Smooth muscle cell of the brain vasculature (primary cell): ENCODE measurements around the gene HDHD5.
"Not testable (repeated sequence)": the region's sequence is repeated elsewhere in the genome, so short reads cannot be mapped to it uniquely, and the experiment has no call there.

Experiments used
- DNase-seq: peaks from one replicate; pipeline ENCODE4 v3.0.0-alpha.2; 2012; ENCODE audit warnings: low read depth, low spot score

Gene HDHD5

DNA sequence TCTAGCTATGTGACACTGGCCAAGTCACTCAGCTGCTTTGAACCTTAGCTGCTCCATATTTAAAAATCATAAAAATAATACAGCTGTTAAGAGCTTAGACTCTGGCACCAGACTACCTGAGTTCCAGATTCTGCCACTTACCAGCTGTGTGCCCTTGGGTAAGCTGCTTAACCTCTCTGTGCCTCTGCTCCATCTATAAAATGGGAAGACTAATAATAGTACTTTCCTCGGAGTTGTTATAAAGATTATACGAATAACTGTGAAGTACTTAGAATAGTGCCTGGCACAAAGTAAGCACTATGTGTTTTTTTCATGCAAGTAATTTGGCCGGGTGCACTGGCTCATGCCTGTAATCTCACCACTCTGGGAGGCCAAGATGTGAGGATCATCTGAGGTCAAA, 1.4 kb downstream of the HDHD5 start:
- no peak for DNase-seq

DNA sequence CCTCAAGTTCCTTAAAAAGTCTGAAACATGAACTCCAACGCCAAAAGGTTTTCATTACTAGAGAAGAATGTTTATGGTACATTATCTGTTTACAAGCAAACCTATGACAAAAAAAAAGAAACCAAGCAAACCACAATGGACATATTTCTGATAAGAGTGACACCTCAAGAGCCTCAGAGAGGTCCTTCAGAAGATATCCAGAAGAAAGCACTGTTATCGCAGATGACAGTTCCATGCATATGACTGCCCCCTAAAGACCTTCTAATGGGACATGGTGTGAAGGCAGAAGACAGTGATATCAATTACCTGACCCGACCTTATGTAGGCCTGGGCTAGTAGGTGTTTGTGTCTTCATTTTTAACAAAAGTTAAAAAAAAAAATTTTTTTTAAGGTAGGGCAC, 3.1 kb downstream of the HDHD5 start:
- no peak for DNase-seq

DNA sequence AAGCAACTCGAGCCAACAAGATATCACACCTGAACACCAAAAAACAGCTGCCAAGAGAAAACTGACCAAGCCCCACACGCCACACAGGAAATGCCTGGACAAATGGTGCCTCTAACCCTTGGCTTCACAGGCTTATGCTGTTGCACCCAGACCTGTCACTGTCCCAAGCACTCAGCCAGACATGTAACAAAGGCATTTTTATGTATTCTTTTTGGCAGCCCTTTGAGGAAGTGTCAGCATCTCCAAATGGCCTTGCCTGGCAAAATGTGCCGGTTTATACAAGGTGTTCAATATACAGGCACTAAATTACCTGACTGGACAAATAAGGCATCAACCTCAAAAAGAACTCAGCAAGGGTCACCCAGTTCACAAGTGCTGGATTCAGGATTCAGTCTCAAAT, 6.1 kb downstream of the HDHD5 start:
- DNase-seq = no peak

- no peak for DNase-seq
Observed at GRCh38 chr22:17152340-17152739, 6.7 kb downstream of the HDHD5 start.

DNA sequence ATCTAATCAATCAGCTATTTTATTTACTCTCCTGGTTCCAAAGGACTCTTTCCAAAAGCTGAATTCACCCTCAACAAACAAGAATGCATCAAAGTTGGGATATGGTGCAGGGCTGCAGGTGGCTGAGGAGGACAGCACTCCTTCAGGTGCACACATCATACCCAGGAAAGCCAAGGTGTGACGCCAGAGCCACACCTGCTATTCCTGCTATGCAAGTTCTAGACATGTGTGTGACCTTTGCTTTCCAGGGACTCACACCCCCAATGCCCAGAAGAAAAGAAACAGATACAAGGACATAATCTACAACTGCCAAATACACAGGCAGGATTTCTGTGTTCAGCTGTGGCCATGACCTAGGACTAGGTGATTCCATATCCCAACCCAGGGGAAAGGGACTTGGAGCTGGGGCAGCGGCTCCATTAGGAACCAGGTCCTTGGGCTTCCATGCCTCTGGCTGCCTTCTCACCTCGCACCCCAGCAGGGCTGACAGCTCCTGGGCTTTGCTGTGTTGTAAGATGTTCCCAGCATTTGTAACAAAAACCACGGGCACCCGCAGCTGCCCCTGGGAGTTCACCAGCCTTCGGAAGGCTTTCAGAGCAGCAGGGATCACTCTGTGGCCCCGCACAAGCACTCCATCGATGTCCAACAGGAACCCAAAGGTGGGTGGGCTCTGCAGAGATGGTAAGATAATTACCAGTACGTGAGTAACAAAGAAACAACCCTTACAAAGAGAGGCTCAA, 9.8 kb downstream of the HDHD5 start:
- no peak for DNase-seq

- DNase-seq = not testable (repeated sequence)
Observed at GRCh38 chr22:17147458-17147857, 11.6 kb downstream of the HDHD5 start.

- DNase-seq = no peak
Observed at GRCh38 chr22:17145021-17145680, 13.9 kb downstream of the HDHD5 start.

- DNase-seq = no peak
Observed at GRCh38 chr22:17143826-17144225, 15.3 kb downstream of the HDHD5 start.

DNA sequence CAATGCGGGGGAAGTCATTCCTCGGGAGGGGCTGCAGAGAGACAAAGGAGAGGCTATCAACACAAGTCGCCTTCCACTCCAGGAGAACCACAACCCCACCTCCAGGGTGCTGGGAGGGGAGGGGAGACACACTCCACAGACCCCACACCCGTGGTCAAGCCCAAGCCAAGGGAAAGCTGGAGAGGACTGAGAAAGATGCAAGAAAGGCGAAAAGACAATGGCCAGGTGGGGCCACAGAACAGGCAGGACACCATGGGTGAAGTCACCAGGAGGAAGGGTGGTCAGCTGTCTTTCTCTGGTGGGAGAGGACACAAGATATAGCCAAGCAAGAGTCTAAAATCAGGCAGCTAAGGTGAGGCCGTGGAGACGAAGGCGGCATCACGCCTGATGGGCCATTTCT, 16.0 kb downstream of the HDHD5 start:
- DNase-seq = no peak

- no peak for DNase-seq
Observed at GRCh38 chr22:17140826-17141766, 18.0 kb downstream of the HDHD5 start.

- no peak for DNase-seq
Observed at GRCh38 chr22:17140022-17140421, 19.1 kb downstream of the HDHD5 start.

DNA sequence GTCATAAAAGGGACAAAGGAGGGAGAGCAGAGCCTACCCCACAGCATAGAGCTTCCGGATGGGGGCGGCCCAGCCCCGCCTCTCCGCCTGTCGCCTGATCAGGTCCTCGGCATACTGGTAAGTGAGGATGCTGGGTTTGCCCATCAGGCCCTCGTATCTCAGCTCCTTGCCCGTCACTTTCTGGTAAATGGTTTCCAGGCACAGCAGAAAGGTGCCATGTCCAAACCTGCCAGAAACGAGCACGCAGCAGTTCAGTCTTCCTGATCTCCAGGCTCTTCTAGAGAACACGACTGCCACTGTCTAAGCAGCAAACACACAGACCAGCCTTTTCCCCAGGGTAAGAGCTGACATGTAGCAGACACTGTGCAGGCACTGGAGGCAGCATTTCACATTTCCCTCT, 20.6 kb downstream of the HDHD5 start:
- DNase-seq = no peak

DNA sequence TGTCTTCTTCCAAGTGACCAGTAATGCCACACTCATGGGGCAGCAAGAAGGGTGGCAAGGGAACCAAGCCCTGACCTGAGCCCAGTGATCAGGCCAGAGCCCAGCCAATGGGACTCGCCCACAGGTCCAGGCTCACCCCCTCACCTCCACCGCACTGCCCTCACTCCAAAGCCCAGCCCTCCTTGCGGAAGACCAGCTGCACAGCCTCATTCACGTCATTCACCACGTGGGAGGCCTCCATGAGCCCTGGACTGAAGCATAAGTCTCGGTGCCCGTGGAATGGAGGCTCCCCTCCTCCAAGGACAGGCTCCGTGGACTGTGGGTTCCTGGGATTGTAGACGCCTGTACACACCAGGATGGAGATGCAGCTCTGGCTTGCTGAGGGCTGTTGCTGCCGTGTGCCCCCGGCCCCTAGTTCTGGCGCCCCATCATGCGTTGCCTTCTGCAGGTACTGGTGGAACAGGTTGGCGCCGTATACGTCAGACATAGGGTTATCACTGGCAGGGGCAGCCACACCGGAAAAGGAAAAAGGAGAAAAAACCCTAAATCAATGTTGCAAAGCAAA, 21.1 kb downstream of the HDHD5 start:
- no peak for DNase-seq

DNA sequence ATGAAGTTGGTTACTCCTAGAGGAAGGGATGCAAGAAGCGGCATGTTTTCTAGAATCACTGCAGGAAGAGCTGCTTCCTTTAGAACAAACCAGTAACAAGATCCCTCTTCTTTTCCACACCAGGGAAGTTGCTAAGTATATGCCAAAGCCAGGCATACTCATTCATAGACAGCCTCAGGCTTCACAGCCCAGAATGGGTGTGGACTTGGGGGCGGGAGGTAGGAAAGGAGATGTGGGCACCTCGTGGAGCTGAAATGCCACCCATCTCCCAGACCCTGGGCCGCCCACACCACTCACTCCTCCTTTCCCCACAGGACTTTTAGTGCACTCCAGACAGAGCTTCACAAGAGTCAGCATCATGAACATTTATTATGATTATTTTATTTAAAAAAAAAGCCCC, 21.9 kb downstream of the HDHD5 start:
- no peak for DNase-seq

- no peak for DNase-seq
Observed at GRCh38 chr22:17135153-17135760, 23.8 kb downstream of the HDHD5 start.

- DNase-seq = no peak
Observed at GRCh38 chr22:17133137-17133536, 25.9 kb downstream of the HDHD5 start.

GRCh38 chr22:17132112-17132511, 27.0 kb downstream of the HDHD5 start:
- DNase-seq = no peak

GRCh38 chr22:17131686-17132085, 27.4 kb downstream of the HDHD5 start:
- no peak for DNase-seq

GRCh38 chr22:17130199-17130598, 28.9 kb downstream of the HDHD5 start:
- DNase-seq = no peak

DNA sequence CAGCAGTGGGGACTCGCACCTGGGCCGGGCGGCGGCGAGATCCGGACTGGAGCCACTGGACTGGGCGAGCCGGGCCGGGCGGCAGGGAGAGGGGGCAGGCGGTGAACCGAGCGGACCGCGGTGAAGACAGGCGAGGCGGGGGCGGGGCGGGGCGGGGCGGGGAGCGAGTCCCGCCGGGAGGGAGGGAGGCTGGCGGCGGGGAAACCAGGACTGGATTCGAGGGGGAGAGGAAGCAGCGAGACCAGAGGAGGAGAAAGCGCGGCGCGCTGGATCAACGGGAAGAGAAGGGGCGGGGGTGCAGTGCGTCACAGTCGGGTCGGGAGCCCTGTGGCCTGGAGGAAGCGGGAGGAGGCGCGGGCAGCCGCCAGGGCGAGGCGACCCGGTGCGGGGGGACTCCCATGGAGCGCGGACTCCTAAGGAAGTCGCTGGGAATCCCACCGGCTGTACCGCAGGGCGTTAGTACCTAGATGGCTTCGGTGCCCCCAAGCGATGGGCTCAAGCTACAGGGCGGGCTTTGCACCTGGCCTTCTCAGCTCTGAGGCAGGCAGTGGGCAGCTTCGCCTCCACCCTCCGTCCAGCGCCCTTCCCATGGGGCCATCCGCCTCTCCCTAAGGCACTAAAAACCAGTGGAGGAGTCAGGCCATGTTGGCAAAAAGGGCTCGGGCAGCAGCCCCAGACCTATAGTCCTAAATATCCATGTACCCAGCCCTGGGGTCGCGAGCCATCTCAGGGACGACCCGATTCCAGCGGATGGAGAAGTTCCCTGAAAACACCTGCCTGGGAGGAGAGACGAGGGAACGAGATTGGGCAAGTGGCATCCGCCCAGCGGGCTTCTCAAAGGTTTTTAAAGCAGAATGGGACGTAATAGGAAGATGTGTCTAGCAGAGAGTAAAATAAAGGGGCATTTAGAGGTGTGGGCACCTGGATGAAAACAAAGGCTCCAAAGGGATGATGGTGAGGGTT, 37.6 kb downstream of the HDHD5 start, which contains the start of gene TMEM121B:
Gene TMEM121B (minus strand): TSS at position 128 of the 963 bp plus-strand sequence. CDS start 233 bp downstream, outside the sequence.
- no peak for DNase-seq
